HG03342 (cell line): ENCODE measurements around the gene FOXN3.

Source experiments
- ATAC-seq: cut with Tn5 transposase; IDR thresholded peaks from one replicate; pipeline ENCODE4 v1.9.1; 2021; ENCODE audit warnings: mild to moderate bottlenecking, moderate library complexity; ENCODE audit not compliant: unreplicated experiment

Gene FOXN3

GRCh38 chr14:89435492-89435891 lies 18.5 kb upstream of the FOXN3 start:
- ATAC-seq: no peak

- ATAC-seq: no peak
Measured at GRCh38 chr14:89432226-89432625, 15.2 kb upstream of the FOXN3 start.

GRCh38 chr14:89430391-89431236 lies 13.6 kb upstream of the FOXN3 start:
- ATAC-seq: peak; percentile 89

- ATAC-seq: no peak
Measured at GRCh38 chr14:89429199-89430181, 12.5 kb upstream of the FOXN3 start.

DNA sequence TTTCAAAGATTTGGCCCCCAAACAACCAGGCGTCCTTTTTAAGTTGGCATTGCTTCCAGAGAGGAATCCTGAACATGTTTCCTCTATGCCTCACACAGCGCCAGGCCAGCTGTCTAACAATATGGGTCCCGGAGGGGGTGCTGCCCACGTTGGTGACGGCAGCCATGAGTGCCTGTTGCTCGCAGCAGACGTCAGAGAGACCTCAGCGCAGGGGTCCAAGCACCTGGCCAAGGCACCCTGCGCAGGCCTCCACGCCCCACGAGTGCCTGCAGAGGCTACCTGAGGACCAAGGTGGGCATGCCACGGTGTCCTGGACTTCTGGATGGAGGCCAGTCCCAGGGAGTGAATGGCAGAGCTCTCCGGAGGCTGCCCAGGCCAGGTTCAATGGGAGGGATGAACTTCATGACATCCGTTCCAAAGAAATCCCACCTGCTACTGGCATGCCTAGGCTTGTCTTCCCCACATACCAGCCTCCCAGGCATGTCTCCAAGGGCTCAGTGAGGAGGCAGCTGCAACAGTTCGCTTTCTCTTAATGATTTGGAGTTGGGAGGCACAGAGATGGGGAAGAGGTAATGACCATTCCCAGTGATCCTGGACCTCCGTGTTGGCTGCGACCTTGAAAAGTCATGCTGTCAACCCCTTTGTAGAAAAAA lies 11.6 kb upstream of the FOXN3 start:
- ATAC-seq: no peak

DNA sequence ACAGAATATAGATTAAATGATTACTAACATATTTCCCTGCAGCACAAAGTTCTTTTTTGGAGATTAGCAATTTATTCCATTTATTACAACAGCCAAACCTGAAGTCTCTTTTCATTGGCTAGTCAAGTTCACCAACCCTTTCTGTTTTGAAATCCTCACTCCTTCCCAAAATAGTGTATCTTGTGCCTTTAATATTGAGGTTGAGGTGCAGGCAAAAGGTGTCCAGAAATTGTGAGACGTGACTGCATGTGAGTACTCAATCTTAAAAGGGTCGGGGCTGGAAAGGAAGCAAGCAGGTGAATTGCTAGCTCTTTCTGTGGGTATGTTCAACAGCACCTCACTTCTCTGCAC lies 11.1 kb upstream of the FOXN3 start:
- ATAC-seq: no peak

DNA sequence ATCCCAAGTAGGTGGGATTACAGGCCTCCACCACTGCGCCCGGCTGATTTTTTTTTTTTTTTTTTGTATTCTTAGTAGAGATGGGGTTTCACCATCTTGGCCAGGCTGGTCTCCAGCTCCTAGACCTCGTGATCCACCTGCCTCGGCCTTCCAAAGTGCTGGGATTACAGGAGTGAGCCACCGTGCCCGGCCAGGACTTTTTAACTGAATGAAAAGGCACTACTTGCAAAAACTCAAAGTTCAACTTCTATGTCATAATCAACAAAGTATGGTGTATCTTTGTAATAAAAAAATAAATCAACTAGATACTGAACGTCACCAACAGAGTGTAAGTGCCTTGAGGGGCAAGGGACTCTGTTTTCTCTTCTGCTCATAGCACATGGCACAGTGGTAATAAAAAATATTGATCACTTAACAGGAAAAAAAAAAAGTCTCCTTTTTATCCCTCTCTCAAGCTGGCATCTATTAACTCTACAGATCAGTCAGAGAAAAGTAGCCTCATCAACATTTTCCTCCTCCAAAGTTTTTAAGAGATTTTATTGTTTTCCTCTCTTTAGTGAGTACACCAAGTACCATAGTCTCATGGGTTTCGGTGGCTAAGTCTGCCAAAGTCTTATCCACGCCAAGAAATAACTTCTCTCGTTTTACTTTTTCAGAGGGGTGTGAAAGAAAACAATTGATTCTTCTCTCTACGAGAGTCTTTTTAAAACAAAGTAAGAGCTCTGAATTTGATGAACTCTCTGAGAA lies 10.6 kb upstream of the FOXN3 start:
- no peak for ATAC-seq

- peak; percentile 22 for ATAC-seq
Measured at GRCh38 chr14:89425931-89426330, 8.9 kb upstream of the FOXN3 start.

DNA sequence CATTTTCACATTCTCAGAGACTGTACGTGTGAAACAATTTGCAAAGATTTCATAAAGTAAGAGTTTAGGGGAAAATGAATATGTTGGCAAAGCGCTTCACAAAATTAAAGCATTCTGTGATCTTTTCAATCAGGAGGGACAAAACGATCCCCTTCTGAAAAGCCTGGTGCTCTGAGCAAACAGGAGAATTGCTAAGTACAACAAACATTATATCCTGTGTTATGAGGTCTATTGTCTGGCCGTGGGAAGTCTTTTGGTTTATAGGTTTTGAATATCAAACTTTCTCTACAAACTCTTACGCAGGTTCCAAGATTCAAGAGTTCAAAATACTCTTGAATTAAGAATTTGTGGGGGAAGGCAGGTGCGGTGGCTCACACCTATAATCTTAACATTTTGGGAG lies 7.2 kb upstream of the FOXN3 start:
- no peak for ATAC-seq

DNA sequence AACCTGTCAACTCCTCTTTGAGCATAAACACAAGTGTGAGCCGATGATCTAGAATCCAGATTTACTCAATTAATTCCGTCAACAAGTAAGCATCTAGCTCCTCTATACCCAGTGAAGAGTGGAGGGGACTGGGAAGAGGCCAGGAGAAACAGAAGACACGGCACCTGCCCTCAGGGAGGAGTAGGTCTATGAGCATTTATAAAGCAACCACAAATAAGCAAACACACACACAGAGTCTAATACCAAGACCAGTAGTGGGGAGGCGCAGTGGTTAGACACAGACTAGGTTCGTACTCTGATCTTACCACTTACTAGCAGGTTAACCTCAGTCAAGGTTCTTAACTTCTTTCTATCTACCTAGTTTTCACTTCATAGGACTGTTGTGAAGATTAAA lies 5.9 kb upstream of the FOXN3 start:
- no peak for ATAC-seq

GRCh38 chr14:89422181-89422951 lies 5.3 kb upstream of the FOXN3 start:
- no peak for ATAC-seq

DNA sequence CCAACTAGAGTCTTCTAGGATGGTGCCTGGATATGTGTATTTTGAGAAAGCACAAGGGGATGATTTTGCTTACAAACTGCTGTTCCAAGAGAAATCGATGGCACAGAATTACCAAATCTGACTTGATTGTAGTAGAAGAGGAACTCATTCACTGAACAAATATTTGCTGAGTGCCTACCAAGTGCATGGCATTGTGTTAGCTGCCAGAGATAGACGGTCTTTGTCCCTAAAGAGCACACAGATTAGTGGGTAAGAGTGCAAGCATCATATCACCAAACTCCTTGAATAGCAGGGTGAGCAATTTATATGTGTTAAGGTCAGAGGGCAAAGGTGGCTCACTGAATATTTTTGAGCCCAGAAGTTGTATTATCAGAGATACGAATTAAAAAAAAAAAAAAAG lies 3.5 kb upstream of the FOXN3 start:
- no peak for ATAC-seq

GRCh38 chr14:89419973-89420482 lies 3.0 kb upstream of the FOXN3 start:
- ATAC-seq: no peak

DNA sequence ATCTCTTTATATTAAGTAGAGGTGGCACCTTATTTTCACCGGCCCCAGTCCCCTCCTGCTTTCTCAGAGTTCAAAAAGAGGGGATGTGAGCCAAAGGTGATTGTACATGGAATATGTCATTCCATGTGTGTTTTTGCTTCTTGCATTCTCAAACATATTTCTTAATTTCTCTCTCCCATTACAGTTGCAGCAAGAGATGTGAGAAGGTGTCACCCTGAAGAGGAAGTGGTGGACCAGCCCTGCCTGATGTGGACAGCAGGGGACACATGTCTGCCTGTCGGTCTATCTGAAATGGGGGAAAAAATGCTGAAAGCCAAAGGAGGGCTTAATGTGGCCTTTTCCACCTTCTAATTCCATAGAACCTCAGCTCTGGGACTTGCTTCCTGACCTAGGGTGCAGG lies 1.9 kb upstream of the FOXN3 start:
- no peak for ATAC-seq

DNA sequence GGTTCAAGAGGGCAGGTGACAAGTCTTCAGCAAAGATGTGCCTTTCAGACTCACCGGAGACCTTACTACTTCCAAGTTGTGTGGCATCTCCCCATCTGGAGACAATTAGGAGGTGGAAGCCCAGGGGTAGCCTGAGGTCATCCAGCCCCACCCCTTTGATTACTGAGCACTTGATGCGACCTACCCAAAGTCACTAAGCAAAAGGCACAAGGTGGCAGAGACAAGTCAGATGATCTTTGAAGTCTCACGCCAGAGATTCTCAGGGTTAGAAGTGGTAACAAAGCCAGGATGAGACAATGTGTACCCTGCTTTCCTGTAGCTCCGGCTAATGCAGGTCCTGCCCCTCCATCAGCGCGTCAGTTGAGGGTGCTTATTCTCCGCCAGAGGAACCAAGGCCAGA lies 1.4 kb upstream of the FOXN3 start:
- ATAC-seq: no peak

- peak; percentile 51 for ATAC-seq
Measured at GRCh38 chr14:89417465-89418225, 612 bp upstream of the FOXN3 start.

- ATAC-seq: peak; percentile 79
Measured at GRCh38 chr14:89416002-89416995, 734 bp downstream of the FOXN3 start.

GRCh38 chr14:89415159-89415558 lies 1.9 kb downstream of the FOXN3 start:
- no peak for ATAC-seq
